Stimulated activated CD8-positive, alpha-beta memory T cell treated with anti-CD3 and anti-CD28 coated beads, Interleukin-7, amount 100 ng/mL, for 48 hours (primary cell): ENCODE results near the gene PTPRN2.

Source experiments
- DNase-seq, 2 donors: peaks; one replicate each; pipeline ENCODE4 v3.0.0-alpha.2; 2020; ENCODE audit warnings: low read depth in 1 of 2; ENCODE audit errors: extremely low read depth in 1 of 2

PTPRN2 gene

GRCh38 chr7:158015403-158016179, 572.0 kb downstream of the PTPRN2 start:
- no peak for DNase-seq

GRCh38 chr7:158014976-158015375, 572.6 kb downstream of the PTPRN2 start:
- no peak for DNase-seq

- DNase-seq: no peak
Observed at GRCh38 chr7:158013085-158013668, 574.4 kb downstream of the PTPRN2 start.

GRCh38 chr7:158011941-158012340, 575.7 kb downstream of the PTPRN2 start:
- no peak for DNase-seq

GRCh38 chr7:158010961-158011693, 576.5 kb downstream of the PTPRN2 start:
- DNase-seq: no peak

- DNase-seq: no peak
Observed at GRCh38 chr7:158009886-158010285, 577.7 kb downstream of the PTPRN2 start.

GRCh38 chr7:158008267-158008666, 579.4 kb downstream of the PTPRN2 start:
- DNase-seq: no peak

GRCh38 chr7:158007697-158008257, 579.8 kb downstream of the PTPRN2 start:
- DNase-seq: no peak

GRCh38 chr7:158006841-158007696, 580.6 kb downstream of the PTPRN2 start:
- DNase-seq: no peak

GRCh38 chr7:158005531-158005930, 582.1 kb downstream of the PTPRN2 start:
- no peak for DNase-seq

GRCh38 chr7:158004123-158004490, 583.5 kb downstream of the PTPRN2 start:
- no peak for DNase-seq

GRCh38 chr7:158003441-158004122, 584.0 kb downstream of the PTPRN2 start:
- DNase-seq: no peak

- DNase-seq: no peak
Observed at GRCh38 chr7:158002486-158003080, 585.0 kb downstream of the PTPRN2 start.

- DNase-seq: no peak
Observed at GRCh38 chr7:158001621-158002320, 585.9 kb downstream of the PTPRN2 start.

GRCh38 chr7:158001003-158001402, 586.6 kb downstream of the PTPRN2 start:
- no peak for DNase-seq

- DNase-seq: no peak
Observed at GRCh38 chr7:158000160-158000559, 587.5 kb downstream of the PTPRN2 start.

GRCh38 chr7:157998884-157999552, 588.6 kb downstream of the PTPRN2 start:
- DNase-seq: no peak

GRCh38 chr7:157997471-157997870, 590.2 kb downstream of the PTPRN2 start:
- no peak for DNase-seq

- no peak for DNase-seq
Observed at GRCh38 chr7:157997080-157997440, 590.6 kb downstream of the PTPRN2 start.
